Stimulated activated CD4-positive, alpha-beta T cell treated with anti-CD3 and anti-CD28 coated beads, Interleukin-4, amount 100 ng/mL, for 24 hours (primary cell): ENCODE data around the gene ZNF3.

Experiments used
- DNase-seq: peaks from one replicate; pipeline ENCODE4 v3.0.0-alpha.2; 2020

Gene ZNF3

DNA sequence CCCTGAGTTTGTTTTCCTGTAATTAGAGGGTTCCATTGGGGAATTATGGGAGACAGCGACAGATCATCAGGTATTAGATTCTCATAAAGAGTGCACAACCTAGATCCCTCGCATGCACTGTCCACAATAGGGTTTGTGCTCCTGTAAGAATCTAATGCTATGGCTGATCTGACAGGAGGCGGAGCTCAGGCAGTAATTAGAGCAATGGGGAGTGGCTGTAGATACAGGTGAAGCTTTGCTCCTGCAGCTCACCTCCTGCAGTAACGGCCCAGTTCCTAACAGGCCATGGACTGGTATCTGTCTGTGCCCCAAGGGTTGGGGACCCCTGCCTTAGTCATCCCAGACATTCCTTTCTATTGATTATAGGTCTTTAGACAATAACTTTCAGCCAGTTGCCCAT, 32.8 kb downstream of the ZNF3 start:
- DNase-seq: no peak

DNA sequence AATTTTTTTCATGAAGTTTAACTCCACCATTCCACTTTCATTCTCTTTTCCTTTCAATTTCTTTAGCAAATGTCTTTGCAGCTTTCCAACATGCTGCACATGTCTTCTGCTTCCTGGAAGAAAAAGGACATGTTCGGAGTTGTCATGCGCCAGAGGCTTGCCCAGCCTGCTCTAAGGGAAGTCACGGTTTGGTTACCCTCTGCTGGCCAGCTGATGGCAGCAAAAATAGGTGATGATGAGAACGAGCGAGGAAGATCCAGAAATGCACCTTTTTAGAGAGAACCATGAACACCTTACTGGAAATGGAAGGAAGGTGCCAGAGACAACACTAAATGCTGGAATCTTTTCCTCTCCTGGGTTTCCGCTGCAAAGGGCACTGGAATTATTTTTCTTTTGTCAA, 36.8 kb downstream of the ZNF3 start:
- DNase-seq: no peak

DNA sequence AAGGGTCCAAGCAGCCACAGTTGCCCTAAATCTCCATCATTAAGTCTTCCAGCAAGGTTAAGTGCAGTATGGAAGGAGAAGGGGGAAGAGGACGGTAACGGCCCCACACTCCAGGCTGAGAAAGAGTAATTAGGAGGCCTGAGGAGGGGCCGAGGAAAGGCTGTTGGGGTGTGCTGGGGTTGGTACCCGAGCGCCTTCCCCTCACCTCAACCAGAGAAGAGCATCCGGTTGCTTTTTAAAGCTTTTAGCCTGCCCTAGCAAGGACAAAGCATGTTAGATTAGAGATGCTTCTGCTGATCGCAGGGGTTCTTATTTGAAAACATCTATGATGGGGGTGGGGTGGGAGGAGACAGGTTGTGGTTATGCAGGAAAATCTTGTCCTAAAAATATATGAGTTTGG, 40.9 kb downstream of the ZNF3 start:
- DNase-seq: no peak

DNA sequence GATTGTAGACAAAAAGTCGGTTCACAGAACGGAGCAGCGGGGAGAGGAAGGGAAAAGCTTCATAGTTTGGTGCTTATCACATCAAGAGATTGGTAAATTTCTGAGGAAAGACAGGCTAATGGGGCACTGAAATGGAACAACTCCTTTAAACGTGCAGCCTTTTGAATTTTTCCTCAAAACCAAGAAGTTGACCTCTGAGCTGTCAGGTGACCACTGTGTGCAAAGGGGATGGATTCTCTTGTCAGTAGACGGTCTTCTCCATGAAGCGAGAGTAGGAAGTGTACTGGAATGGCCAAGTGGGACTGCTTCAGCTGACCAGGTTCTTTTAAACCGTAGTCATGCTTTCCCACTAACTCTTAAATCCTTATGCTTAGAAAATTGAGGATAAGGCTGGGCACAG, 43.2 kb downstream of the ZNF3 start:
- no peak for DNase-seq

DNA sequence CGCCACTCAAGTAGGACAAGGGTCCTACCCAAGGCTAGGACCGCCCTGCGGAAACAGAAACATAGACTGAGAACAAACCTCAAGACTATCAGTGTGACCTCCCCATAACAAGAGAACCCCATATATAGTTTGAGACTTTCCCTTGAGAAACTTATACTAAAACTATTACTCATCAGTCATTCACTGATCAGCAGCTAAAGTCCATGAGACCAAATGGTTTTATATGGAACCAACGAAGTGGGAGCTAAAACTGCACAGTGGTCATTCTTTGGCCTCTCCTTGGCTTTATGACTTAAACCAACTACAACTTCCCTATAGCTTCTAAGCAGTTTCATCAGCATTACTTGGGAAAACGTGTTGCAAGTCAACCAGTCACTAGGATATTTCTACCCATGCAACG, 45.6 kb downstream of the ZNF3 start:
- no peak for DNase-seq

DNA sequence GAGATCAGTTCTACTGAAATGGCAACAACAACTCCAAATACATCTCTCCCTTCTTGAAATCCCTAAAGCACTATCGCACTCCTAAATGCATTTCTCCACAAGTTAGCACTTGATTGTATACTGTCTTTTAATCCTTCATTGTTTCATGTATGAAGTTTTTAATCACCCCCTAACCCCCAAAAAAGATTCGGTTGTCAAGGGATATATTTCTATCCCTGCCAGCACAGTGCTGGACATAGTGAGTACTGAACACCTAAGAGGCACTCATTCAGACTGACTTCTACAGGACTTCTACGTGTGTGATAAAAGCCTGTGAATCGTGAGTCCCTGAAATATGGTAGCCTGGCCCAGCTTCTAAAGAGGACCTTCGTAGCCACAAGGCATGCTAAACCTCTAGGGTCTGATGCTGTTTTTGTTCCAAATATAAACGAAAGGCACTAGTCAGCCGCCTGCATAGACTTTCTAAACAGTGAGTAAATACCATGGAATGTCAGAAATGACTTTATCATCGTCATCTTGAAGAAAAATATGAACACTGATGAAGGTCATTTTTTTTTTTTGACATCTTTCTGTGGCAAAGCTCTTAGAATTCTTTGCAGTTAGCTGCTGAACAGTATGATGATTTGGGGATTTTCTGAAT, 46.5 kb downstream of the ZNF3 start:
- DNase-seq: no peak

DNA sequence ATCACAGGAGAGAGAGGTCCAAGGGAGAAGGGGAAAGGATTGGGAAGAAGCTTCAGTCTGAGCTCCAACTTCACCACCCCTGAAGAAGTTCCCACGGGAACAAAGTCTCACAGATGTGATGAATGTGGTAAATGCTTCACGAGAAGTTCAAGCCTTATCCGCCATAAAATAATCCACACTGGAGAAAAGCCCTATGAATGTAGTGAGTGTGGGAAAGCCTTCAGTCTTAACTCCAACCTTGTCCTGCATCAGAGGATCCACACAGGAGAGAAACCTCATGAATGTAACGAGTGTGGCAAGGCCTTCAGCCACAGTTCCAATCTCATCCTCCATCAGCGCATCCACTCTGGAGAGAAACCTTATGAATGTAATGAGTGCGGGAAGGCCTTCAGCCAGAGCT, 48.0 kb downstream of the ZNF3 start:
- DNase-seq: no peak

DNA sequence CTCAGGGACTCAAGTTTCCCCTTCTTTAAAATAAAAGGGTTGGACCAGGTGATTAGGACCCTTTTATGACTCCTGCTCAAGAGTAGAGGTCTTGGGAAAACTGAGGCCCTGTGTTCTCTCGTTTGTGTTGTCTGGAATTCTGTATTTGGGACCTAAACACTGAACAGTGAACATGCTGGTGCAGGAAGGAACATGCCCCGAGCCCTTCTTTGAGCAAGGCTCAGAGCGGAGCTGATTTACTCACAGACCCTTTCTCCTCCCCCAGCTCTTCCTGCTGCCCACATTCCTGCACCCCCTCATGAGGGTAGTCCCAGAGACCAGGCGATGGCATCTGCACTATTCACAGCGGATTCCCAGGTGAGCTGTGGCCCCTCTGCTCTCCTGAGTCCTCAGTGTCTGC, 51.9 kb downstream of the ZNF3 start:
- DNase-seq: no peak

DNA sequence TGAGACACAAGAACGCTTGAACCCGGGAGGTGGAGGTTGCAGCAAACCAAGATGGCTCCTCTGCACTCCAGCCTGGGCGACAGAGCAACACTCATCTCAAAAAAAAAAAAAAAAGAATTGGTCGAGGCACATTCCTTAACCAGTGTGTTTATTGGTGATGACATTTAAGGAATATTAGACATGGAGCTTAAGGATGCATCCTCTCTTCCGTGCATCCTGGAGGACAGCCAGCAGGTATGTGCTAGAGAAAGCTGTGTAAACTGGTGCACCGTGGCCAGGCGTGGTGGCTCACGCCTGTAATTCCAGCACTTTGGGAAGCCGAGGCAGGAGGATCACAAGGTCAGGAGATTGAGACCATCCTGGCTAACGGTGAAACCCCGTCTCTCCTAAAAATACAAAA, 54.3 kb downstream of the ZNF3 start:
- DNase-seq: no peak

DNA sequence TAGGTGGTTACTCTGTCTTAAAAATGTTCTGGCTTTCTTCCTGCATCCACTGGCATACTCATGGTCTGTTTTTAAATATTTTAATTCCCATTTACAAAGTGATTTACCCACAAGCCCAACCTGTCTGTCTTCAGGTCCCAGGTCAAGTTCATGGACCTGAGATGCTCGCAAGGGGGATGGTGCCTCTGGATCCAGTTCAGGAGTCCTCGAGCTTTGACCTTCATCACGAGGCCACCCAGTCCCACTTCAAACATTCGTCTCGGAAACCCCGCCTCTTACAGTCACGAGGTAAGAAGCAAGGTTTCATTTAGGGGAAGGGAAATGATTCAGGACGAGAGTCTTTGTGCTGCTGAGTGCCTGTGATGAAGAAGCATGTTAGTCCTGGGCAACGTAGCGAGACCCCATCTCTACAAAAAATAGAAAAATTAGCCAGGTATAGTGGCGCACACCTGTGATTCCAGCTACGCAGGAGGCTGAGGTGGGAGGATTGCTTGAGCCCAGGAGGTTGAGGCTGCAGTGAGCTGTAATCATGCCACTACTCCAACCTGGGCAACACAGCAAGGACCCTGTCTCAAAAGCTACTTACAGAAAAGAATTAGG, 57.4 kb downstream of the ZNF3 start:
- no peak for DNase-seq

DNA sequence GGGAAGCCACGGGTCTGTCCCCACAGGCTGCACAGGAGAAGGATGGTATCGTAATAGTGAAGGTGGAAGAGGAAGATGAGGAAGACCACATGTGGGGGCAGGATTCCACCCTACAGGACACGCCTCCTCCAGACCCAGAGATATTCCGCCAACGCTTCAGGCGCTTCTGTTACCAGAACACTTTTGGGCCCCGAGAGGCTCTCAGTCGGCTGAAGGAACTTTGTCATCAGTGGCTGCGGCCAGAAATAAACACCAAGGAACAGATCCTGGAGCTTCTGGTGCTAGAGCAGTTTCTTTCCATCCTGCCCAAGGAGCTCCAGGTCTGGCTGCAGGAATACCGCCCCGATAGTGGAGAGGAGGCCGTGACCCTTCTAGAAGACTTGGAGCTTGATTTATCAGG, 58.0 kb downstream of the ZNF3 start:
- no peak for DNase-seq

DNA sequence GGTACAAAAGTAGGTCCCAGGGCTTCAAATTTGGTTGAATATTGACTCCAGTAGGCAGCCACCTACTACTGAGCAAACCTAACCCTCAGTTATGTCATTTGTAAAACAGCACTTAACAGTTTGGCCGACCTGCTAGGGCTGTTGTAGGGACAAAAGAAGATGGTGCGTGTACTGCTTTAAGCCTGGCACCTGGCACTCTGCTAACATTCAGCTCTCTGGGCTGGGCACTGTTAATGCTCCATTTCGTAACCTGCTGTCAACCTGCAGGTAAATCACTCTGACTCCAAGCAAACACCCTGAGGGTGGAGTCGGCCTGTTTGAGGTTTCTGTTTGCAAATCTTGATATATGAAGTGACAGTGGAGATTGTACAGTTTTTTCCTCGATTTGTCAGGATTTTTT, 58.9 kb downstream of the ZNF3 start:
- DNase-seq: no peak

DNA sequence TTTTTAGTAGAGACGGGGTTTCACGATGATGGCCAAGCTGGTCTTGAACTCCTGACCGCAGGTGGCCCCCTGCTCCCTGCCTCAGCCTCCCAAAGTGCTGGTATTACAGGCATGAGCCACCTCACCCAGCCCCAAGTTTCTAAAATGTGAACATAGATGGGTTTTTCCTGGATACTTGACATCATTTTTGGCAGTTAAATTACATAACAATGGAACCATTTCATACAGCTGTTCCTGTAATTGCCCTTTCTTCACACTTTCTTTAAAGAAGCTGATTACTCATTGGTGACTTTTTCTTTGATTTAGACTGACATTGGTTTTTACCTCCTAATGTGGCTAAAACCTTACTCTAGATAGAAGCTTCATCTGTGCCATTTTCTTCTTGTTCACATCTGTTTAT, 60.2 kb downstream of the ZNF3 start:
- no peak for DNase-seq
